ENCODE results near the gene WFDC5. TPM values are rescaled to one million over a fixed set of nuclear protein-coding genes. Genes with fewer than 3 reads are reported as not detected.

The WFDC5 gene
- total and polyA plus RNA-seq, 2 experiments from 2014 or later, result not detected

DNA sequence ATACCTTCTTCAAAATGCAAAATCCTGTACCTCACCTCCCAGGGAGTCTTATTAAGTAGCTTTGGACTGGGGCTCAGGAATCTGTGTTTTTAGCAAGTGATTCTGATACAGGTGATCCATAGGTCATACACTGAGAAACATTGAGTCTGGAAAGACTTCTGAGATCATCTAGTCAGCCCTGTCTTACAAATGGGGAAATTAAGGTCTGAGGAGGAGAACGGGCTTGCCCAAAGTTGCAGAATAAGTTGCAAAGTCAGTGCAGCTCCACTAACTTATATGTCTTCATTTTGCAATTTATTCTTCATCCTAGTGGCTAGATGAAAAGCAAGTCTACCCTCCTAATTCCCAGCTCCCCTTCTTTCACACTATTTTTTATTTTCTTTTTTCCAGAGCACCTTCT is 42.9 kb downstream of the WFDC5 start (continued):
- TF ChIP-seq, protein P1, sequence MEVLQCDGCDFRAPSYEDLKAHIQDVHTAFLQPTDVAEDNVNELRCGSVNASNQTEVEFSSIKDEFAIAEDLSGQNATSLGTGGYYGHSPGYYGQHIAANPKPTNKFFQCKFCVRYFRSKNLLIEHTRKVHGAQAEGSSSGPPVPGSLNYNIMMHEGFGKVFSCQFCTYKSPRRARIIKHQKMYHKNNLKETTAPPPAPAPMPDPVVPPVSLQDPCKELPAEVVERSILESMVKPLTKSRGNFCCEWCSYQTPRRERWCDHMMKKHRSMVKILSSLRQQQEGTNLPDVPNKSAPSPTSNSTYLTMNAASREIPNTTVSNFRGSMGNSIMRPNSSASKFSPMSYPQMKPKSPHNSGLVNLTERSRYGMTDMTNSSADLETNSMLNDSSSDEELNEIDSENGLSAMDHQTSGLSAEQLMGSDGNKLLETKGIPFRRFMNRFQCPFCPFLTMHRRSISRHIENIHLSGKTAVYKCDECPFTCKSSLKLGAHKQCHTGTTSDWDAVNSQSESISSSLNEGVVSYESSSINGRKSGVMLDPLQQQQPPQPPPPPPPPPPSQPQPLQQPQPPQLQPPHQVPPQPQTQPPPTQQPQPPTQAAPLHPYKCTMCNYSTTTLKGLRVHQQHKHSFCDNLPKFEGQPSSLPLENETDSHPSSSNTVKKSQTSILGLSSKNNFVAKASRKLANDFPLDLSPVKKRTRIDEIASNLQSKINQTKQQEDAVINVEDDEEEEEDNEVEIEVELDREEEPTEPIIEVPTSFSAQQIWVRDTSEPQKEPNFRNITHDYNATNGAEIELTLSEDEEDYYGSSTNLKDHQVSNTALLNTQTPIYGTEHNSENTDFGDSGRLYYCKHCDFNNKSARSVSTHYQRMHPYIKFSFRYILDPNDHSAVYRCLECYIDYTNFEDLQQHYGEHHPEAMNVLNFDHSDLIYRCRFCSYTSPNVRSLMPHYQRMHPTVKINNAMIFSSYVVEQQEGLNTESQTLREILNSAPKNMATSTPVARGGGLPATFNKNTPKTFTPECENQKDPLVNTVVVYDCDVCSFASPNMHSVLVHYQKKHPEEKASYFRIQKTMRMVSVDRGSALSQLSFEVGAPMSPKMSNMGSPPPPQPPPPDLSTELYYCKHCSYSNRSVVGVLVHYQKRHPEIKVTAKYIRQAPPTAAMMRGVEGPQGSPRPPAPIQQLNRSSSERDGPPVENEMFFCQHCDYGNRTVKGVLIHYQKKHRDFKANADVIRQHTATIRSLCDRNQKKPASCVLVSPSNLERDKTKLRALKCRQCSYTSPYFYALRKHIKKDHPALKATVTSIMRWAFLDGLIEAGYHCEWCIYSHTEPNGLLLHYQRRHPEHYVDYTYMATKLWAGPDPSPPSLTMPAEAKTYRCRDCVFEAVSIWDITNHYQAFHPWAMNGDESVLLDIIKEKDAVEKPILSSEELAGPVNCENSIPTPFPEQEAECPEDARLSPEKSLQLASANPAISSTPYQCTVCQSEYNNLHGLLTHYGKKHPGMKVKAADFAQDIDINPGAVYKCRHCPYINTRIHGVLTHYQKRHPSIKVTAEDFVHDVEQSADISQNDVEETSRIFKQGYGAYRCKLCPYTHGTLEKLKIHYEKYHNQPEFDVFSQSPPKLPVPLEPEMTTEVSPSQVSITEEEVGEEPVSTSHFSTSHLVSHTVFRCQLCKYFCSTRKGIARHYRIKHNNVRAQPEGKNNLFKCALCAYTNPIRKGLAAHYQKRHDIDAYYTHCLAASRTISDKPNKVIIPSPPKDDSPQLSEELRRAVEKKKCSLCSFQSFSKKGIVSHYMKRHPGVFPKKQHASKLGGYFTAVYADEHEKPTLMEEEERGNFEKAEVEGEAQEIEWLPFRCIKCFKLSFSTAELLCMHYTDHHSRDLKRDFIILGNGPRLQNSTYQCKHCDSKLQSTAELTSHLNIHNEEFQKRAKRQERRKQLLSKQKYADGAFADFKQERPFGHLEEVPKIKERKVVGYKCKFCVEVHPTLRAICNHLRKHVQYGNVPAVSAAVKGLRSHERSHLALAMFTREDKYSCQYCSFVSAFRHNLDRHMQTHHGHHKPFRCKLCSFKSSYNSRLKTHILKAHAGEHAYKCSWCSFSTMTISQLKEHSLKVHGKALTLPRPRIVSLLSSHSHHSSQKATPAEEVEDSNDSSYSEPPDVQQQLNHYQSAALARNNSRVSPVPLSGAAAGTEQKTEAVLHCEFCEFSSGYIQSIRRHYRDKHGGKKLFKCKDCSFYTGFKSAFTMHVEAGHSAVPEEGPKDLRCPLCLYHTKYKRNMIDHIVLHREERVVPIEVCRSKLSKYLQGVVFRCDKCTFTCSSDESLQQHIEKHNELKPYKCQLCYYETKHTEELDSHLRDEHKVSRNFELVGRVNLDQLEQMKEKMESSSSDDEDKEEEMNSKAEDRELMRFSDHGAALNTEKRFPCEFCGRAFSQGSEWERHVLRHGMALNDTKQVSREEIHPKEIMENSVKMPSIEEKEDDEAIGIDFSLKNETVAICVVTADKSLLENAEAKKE (CRISPR knock-in tag; IDR thresholded peaks at IDR 0.05), result no peak

DNA sequence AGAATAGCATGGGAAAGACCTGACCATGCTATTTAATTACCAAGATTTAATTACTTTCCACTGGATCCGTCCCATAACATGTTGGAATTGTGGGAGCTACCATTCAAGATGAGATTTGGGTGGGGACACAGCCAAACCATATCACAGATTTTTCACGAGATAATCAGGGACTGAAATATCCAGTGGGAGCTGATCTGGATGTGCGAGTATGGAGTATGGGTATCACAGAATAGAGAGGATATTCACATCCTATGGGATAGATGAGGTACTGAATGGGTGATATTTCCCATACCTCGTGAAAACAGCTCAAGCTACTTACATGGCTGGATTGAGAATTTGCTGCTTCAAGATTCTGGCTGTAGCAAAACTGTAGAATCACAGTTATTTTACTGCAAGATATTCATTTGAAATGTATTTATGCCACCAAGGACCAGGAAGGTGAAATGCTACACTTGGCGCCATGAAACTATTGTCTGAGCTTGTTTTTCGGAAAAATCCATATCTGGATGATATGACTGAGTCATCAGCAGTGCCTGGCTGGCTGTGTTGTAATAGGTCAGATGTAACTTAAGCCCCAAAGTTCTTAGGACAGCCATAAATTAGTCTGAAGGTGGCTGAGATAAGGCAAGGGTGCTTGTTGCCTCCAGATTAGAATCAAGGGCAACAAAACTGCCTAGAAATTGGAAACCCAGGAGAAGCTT is 43.9 kb downstream of the WFDC5 start:
- Histone ChIP-seq H2AFZ (no peak overlapping the region), H4K20me1 (replicated peaks; ENCODE audit: insufficient read depth) (peaks cover 14% of the 10 kb centered on the region), H3K4me2 (no peak overlapping the region), H3K27ac (ENCODE audit: low read depth) (0 out of 2 replicates have a peak overlapping the region, but pooled peaks have one; percentile 69), H3K79me2 (replicated peaks; ENCODE audit: insufficient read depth) (0 out of 2 replicates have a peak, but pooled peaks cover 4% of the 10 kb centered on the region), H3K4me1 (ENCODE audit: insufficient read depth) (peaks cover 4% of the 10 kb centered on the region), H3K9me2 (ENCODE audit: insufficient read depth) (no peaks in the 10 kb centered on the region), H3K27me3 (ENCODE audit: insufficient read depth) (no peaks in the 10 kb centered on the region), H3K36me3 (ENCODE audit: insufficient read depth) (no peaks in the 10 kb centered on the region), H3F3A (replicated peaks; ENCODE audit: low read depth) (no peaks in the 10 kb centered on the region), H3K4me3 (no peak overlapping the region)
- Mint-ChIP-seq H3K36me3 (ENCODE audit: low read depth) (peaks cover 4% of the 10 kb centered on the region; the same call in 2 of the 3 replicates), H3K4me3 (no peak overlapping the region), H3K4me1 (peaks cover 4% of the 10 kb centered on the region), H3K9me3 (no peaks in the 10 kb centered on the region), H3K27ac (no peak overlapping the region), H3K27me3 (ENCODE audit: insufficient read depth, low read depth, poor library complexity) (no peaks in the 10 kb centered on the region)
- ATAC-seq (no peak), DNase-seq (ENCODE audit: low spot score) (no peak)
- TF ChIP-seq POLR2AphosphoS5 (IDR thresholded peaks at IDR 0.05; ENCODE audit: low read depth) (no peak), NANOG (IDR thresholded peaks at IDR 0.05; ENCODE audit: borderline replicate concordance) (no peak), STAT1 (IDR thresholded peaks at IDR 0.05; ENCODE audit: unreplicated experiment) (no peak), CREB1 (CRISPR knock-in tag; IDR thresholded peaks at IDR 0.05; ENCODE audit: low read depth) (no peak), JUNB (IDR thresholded peaks at IDR 0.05; ENCODE audit: unreplicated experiment) (no peak), EZH2phosphoT487 (IDR thresholded peaks at IDR 0.05; ENCODE audit: unreplicated experiment) (no peak), EZH2 (IDR thresholded peaks at IDR 0.05; ENCODE audit: low read depth, unreplicated experiment) (no peak), ZNF331 (CRISPR knock-in tag; IDR thresholded peaks at IDR 0.05; ENCODE audit: low read depth) (no peak), ZNF114 (CRISPR knock-in tag; IDR thresholded peaks at IDR 0.05) (no peak)
- TF ChIP-seq, protein P2, sequence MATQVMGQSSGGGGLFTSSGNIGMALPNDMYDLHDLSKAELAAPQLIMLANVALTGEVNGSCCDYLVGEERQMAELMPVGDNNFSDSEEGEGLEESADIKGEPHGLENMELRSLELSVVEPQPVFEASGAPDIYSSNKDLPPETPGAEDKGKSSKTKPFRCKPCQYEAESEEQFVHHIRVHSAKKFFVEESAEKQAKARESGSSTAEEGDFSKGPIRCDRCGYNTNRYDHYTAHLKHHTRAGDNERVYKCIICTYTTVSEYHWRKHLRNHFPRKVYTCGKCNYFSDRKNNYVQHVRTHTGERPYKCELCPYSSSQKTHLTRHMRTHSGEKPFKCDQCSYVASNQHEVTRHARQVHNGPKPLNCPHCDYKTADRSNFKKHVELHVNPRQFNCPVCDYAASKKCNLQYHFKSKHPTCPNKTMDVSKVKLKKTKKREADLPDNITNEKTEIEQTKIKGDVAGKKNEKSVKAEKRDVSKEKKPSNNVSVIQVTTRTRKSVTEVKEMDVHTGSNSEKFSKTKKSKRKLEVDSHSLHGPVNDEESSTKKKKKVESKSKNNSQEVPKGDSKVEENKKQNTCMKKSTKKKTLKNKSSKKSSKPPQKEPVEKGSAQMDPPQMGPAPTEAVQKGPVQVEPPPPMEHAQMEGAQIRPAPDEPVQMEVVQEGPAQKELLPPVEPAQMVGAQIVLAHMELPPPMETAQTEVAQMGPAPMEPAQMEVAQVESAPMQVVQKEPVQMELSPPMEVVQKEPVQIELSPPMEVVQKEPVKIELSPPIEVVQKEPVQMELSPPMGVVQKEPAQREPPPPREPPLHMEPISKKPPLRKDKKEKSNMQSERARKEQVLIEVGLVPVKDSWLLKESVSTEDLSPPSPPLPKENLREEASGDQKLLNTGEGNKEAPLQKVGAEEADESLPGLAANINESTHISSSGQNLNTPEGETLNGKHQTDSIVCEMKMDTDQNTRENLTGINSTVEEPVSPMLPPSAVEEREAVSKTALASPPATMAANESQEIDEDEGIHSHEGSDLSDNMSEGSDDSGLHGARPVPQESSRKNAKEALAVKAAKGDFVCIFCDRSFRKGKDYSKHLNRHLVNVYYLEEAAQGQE (IDR thresholded peaks at IDR 0.05; ENCODE audit: unreplicated experiment), result no peak
- TF ChIP-seq, protein P3, sequence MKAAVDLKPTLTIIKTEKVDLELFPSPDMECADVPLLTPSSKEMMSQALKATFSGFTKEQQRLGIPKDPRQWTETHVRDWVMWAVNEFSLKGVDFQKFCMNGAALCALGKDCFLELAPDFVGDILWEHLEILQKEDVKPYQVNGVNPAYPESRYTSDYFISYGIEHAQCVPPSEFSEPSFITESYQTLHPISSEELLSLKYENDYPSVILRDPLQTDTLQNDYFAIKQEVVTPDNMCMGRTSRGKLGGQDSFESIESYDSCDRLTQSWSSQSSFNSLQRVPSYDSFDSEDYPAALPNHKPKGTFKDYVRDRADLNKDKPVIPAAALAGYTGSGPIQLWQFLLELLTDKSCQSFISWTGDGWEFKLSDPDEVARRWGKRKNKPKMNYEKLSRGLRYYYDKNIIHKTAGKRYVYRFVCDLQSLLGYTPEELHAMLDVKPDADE (IDR thresholded peaks at IDR 0.05), result no peak
- TF ChIP-seq, protein P4, sequence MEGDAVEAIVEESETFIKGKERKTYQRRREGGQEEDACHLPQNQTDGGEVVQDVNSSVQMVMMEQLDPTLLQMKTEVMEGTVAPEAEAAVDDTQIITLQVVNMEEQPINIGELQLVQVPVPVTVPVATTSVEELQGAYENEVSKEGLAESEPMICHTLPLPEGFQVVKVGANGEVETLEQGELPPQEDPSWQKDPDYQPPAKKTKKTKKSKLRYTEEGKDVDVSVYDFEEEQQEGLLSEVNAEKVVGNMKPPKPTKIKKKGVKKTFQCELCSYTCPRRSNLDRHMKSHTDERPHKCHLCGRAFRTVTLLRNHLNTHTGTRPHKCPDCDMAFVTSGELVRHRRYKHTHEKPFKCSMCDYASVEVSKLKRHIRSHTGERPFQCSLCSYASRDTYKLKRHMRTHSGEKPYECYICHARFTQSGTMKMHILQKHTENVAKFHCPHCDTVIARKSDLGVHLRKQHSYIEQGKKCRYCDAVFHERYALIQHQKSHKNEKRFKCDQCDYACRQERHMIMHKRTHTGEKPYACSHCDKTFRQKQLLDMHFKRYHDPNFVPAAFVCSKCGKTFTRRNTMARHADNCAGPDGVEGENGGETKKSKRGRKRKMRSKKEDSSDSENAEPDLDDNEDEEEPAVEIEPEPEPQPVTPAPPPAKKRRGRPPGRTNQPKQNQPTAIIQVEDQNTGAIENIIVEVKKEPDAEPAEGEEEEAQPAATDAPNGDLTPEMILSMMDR (conservative IDR thresholded peaks at IDR 0.05; ENCODE audit: low read depth in 2 of 2), result no peak
